ENCODE results near the gene PLEKHA7.
A peak's percentile ranks its signal among the peaks of the same experiment; 100 is the strongest.

Gene PLEKHA7

GRCh38 chr11:16750417-16750816 is 263.8 kb downstream of the PLEKHA7 start:
- no peak for TF ChIP-seq CTCF (IDR thresholded peaks at IDR 0.05; ENCODE audit: insufficient read depth, missing control alignments)
- FAIRE-seq, result no peak
- no peak for DNase-seq (ENCODE audit: insufficient read length, low spot score)

GRCh38 chr11:16749666-16750065 is 264.5 kb downstream of the PLEKHA7 start:
- no peak for FAIRE-seq
- DNase-seq (ENCODE audit: insufficient read length, low spot score), result no peak
- TF ChIP-seq CTCF (IDR thresholded peaks at IDR 0.05; ENCODE audit: insufficient read depth, missing control alignments), result no peak

GRCh38 chr11:16749092-16749491 is 265.1 kb downstream of the PLEKHA7 start:
- TF ChIP-seq CTCF (IDR thresholded peaks at IDR 0.05; ENCODE audit: insufficient read depth, missing control alignments), result no peak
- DNase-seq (ENCODE audit: insufficient read length, low spot score) (no peak), FAIRE-seq (no peak)

- DNase-seq (ENCODE audit: insufficient read length, low spot score), result no peak
- peak; percentile 6 for FAIRE-seq
- no peak for TF ChIP-seq CTCF (IDR thresholded peaks at IDR 0.05; ENCODE audit: insufficient read depth, missing control alignments)
These were observed 268.1 kb downstream of the PLEKHA7 start for GRCh38 chr11:16745950-16746605.

GRCh38 chr11:16744128-16744725 is 270.0 kb downstream of the PLEKHA7 start:
- FAIRE-seq (no peak), DNase-seq (ENCODE audit: insufficient read length, low spot score) (no peak)
- no peak for TF ChIP-seq CTCF (IDR thresholded peaks at IDR 0.05; ENCODE audit: insufficient read depth, missing control alignments)

GRCh38 chr11:16743478-16743877 is 270.7 kb downstream of the PLEKHA7 start:
- DNase-seq (ENCODE audit: insufficient read length, low spot score) (no peak), FAIRE-seq (no peak)
- TF ChIP-seq CTCF (IDR thresholded peaks at IDR 0.05; ENCODE audit: insufficient read depth, missing control alignments), result no peak

- TF ChIP-seq CTCF (IDR thresholded peaks at IDR 0.05; ENCODE audit: insufficient read depth, missing control alignments), result no peak
- DNase-seq (ENCODE audit: insufficient read length, low spot score) (no peak), FAIRE-seq (no peak)
These were observed 272.7 kb downstream of the PLEKHA7 start for GRCh38 chr11:16741473-16741872.
